AG10803 (cell line): ENCODE data around the gene NUP85.
"Not testable (repeated sequence)": the region's sequence is repeated elsewhere in the genome, so short reads cannot be mapped to it uniquely, and the experiment has no call there.

ENCODE experiments used
- DNase-seq: peaks from one replicate; pipeline ENCODE4 v3.0.0; 2010; ENCODE audit warnings: low read depth
- H3K4me3 ChIP-seq: 2 replicates; pipeline ENCODE4 v1.5.1; 2011; ENCODE audit warnings: mild to moderate bottlenecking, low read length, control low read depth
- TF ChIP-seq, protein P1 (sequence below): conservative IDR thresholded peaks from 2 replicates; pipeline ENCODE4 v1.5.1; 2011; ENCODE audit warnings: mild to moderate bottlenecking, low read length, control low read depth, inconsistent platforms

Gene NUP85, protein sequence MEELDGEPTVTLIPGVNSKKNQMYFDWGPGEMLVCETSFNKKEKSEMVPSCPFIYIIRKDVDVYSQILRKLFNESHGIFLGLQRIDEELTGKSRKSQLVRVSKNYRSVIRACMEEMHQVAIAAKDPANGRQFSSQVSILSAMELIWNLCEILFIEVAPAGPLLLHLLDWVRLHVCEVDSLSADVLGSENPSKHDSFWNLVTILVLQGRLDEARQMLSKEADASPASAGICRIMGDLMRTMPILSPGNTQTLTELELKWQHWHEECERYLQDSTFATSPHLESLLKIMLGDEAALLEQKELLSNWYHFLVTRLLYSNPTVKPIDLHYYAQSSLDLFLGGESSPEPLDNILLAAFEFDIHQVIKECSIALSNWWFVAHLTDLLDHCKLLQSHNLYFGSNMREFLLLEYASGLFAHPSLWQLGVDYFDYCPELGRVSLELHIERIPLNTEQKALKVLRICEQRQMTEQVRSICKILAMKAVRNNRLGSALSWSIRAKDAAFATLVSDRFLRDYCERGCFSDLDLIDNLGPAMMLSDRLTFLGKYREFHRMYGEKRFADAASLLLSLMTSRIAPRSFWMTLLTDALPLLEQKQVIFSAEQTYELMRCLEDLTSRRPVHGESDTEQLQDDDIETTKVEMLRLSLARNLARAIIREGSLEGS

DNA sequence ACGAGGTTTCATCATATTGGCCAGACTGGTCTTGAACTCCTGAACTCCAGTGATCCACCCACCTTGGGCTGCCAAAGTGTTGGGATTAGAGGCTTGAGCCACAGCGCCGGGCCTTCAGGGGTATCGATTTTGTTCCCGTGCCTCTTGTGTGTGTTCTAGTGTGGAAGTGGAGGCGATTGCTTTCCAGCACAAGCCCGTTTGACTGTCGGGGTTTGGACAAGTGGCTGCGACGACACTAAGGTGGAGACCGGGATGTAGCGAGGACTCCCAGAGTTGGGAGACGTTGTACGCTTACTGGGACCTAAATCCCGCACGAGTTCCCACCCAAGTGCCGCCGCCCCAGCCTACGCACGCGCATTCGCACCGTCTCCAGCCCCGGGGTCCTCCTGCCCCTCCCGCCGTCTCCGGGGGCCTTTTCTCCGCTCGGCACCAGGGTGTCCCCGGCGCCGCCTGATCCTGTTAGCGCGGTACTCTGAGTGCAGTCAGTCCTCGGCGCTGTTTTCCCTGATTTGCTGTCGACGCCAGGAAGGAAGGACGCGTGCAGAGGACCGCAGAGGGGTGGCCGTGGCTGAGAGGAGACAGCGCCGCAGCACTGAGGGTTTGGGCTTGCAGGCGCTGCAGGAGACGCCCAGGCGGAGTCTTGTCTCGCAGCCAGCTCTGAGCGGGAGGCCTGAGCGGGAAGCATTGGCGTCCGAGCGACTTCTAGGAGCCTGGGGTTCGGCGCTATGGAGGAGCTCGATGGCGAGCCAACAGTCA lies at the start of gene NUP85:
NUP85 (plus strand) TSS at position 643 of the 756 bp plus-strand sequence; CDS start at position 726, 83 bp downstream.
- peak; percentile 91 for DNase-seq
- TF ChIP-seq, protein P1, sequence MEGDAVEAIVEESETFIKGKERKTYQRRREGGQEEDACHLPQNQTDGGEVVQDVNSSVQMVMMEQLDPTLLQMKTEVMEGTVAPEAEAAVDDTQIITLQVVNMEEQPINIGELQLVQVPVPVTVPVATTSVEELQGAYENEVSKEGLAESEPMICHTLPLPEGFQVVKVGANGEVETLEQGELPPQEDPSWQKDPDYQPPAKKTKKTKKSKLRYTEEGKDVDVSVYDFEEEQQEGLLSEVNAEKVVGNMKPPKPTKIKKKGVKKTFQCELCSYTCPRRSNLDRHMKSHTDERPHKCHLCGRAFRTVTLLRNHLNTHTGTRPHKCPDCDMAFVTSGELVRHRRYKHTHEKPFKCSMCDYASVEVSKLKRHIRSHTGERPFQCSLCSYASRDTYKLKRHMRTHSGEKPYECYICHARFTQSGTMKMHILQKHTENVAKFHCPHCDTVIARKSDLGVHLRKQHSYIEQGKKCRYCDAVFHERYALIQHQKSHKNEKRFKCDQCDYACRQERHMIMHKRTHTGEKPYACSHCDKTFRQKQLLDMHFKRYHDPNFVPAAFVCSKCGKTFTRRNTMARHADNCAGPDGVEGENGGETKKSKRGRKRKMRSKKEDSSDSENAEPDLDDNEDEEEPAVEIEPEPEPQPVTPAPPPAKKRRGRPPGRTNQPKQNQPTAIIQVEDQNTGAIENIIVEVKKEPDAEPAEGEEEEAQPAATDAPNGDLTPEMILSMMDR = no peak
- H3K4me3 ChIP-seq = peak within 1 kb of the TSS; percentile 100

DNA sequence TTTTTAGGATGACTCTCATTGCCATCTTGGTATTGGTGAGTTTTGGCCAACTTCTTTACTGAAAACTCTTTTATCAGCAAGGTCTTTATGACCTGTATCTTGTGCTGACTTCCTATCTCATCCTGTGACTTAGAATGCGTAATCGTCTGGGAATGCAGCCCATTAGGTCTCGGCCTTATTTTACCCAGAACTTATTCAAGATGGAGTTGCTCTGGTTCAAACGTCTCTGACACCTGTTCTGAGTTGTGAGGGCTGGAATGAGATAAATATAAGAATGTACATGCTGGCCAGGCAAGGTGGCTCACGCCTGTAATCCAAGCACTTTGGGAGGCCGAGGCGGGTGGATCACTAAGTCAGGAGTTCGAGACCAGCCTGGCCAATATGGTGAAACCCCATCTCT lies 47.0 kb upstream of the NUP85 start:
- not testable (repeated sequence) for DNase-seq, H3K4me3 ChIP-seq

DNA sequence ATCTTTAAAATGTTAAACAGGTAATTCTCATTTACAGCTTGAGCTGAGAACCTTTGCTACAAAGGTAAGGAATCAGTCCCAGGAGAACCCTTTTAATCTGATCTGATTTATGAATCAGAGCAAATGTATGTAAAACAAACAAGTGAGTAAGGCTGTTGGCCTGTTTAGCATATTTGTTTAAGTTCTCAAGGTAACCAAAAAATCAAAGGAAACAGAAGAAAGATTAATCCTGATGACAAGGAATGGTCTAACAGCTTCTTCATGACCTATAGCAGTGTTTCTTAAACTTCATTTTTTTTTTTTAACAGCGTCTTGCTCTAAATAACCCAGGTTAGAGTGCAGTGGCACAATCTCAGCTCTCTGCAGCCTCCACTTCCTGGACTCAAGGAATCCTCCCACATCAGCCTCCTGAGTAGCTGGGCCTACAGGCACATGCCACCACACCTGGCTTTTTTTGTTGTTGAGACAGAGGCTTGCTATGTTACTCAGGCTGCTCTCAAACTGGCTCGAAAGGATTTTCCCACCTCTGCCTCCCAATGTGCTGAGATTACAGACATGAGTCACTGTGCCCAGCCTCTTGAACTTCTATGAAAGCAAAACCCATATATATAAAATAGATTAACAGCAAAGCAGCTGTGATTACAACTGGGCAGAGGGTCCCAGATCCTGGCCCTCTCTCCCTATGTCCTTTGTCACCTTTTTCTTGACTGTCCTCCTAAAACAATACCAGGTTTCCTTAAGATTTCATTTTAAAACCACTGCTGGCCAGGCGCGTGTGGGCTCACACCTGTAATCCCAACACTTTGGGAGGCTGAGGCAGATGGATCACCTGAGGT lies 46.1 kb upstream of the NUP85 start:
- no peak overlapping the region for H3K4me3 ChIP-seq
- TF ChIP-seq, protein P1 = no peak
- DNase-seq = no peak

DNA sequence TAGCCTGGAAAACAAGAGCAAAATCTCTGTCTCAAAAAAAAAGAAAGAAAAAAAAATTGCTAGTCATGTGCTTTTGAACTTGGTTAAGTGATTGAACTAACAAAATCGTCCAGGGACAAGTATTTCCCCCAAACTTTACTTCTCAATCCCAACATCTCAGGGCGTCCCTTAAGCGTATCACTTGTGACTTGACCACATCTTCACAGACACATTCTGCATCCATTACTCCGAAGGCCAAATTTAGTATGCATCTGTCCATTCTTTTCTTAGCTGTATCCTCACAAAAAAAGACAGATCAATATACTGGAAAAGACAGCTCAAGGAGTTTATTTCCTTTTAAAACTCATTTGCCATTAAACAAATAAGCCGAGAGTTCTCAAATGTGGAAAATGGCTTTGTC lies 45.3 kb upstream of the NUP85 start:
- TF ChIP-seq, protein P1 = no peak
- DNase-seq = no peak
- no peak overlapping the region for H3K4me3 ChIP-seq

DNA sequence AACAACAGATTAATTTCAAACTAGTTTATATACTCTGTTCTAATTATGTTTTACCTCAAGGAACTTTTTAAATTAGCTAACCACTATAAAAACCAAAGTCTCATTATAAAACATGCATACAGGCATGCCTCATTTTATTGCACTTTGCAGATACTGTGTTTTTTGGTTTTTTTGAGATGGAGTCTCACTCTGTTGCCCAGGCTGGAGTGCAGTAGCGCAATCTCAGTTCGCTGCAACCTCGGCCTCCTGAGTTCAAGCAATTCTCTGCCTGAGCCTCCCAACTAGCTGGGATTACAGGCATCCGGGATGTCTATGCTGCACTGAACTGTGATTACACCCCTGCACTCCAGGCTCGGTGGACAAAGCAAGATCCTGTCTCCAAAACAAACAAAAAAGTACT lies 42.4 kb upstream of the NUP85 start:
- DNase-seq = no peak
- TF ChIP-seq, protein P1 = no peak
- no peak overlapping the region for H3K4me3 ChIP-seq

DNA sequence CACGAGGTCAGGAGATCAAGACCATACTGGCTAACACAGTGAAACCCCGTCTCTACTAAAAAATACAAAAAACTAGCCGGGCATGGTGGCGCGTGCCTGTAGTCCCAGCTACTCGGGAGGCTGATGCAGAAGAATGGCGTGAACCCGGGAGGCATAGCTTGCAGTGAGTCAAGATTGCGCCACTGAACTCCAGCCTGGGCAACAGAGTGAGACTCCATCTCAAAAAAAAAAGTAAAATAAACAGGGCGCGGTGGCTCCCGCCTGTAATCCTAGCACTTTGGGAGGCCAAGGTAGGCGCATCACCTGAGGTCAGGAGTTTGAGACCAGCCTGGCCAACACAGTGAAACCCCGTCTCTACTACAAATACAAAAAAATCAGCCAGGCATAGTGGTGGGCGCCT lies 40.9 kb upstream of the NUP85 start:
- not testable (repeated sequence) for H3K4me3 ChIP-seq, DNase-seq

DNA sequence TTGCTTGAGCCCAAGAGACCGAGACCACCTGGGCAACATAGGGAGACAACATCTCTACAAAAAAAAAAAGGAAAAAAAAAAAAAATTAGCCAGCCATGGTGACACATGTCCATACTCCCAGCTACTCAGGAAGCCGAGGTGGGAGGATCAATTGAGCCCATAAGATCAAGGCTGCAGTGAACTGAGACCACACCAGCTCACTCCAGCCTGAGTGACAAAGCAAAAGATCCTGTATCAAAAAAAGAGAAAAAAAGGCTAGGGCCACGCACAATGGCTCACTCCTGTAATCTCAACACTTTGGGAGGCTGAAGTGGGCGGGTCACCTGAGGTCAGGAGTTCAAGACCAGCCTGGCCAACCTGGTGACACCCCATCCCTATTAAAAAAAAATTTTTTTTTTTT lies 36.5 kb upstream of the NUP85 start:
- TF ChIP-seq, protein P1 = no peak
- DNase-seq = no peak

More for the DNA sequence above, 36.5 kb upstream of the NUP85 start:
- H3K4me3 ChIP-seq = no peak overlapping the region
